Smooth muscle cell (in vitro differentiated cells): ENCODE measurements around the gene COX6A2. TPM values are rescaled to one million over a fixed set of nuclear protein-coding genes. Genes with fewer than 3 reads are reported as not detected.

Source experiments
- DNase-seq: peaks from one replicate; lab custom pipeline; 2025; ENCODE audit not compliant: unreplicated experiment; lab: John Stamatoyannopoulos, UW
- H2AFZ ChIP-seq: fragments of 200-600 bp; sonication (generic); 2 replicates; pipeline ENCODE4 v1.6.0; 2016; ENCODE audit warnings: antibody characterized with exemption, low read depth, mild to moderate bottlenecking
- H3F3A ChIP-seq: fragments of 200-600 bp; sonication (generic); 2 replicates; pipeline ENCODE4 v1.6.0; 2017; ENCODE audit warnings: antibody characterized with exemption, low read depth
- H3K27ac ChIP-seq: fragments of 200-600 bp; sonication (generic); 2 replicates; pipeline ENCODE4 v1.5.1; 2016; ENCODE audit warnings: low read depth, mild to moderate bottlenecking
- H3K27me3 ChIP-seq: fragments of 200-600 bp; sonication (generic); 2 replicates; pipeline ENCODE4 v1.6.1; 2016; ENCODE audit warnings: low read depth, mild to moderate bottlenecking
- H3K36me3 ChIP-seq: fragments of 200-600 bp; sonication (generic); 2 replicates; pipeline ENCODE4 v1.5.1; 2016; ENCODE audit warnings: low read depth
- H3K4me1 ChIP-seq: fragments of 200-600 bp; sonication (generic); 2 replicates; pipeline ENCODE4 v1.5.1; 2016; ENCODE audit warnings: low read depth
- H3K4me2 ChIP-seq: fragments of 200-600 bp; sonication (generic); 2 replicates; pipeline ENCODE4 v1.6.0; 2016; ENCODE audit warnings: mild to moderate bottlenecking
- H3K4me3 ChIP-seq: fragments of 200-600 bp; sonication (generic); 2 replicates; pipeline ENCODE4 v1.5.1; 2016; ENCODE audit warnings: mild to moderate bottlenecking
- H3K79me2 ChIP-seq: fragments of 200-600 bp; sonication (generic); 2 replicates; pipeline ENCODE4 v1.6.0; 2016; ENCODE audit warnings: low read depth, mild to moderate bottlenecking
- H3K9ac ChIP-seq: fragments of 200-600 bp; sonication (generic); 2 replicates; pipeline ENCODE4 v1.6.0; 2016; ENCODE audit warnings: low read depth
- H3K9me3 ChIP-seq: fragments of 200-600 bp; sonication (generic); replicated peaks from 2 replicates; pipeline ENCODE4 v1.5.1; 2016; ENCODE audit warnings: low read depth
- H4K20me1 ChIP-seq: fragments of 200-600 bp; sonication (generic); 2 replicates; pipeline ENCODE4 v1.6.0; 2016; ENCODE audit warnings: low read depth
- CTCF ChIP-seq: fragments of 200-600 bp; sonication (generic); IDR thresholded peaks from 2 replicates; pipeline ENCODE4 v1.5.1; 2017; ENCODE audit warnings: borderline replicate concordance, mild to moderate bottlenecking, antibody characterized with exemption; ENCODE audit not compliant: insufficient read depth, poor library complexity, severe bottlenecking
- WGBS: methylation state at CpG from one replicate; pipeline ENCODE4 v1.1.7; 2016; ENCODE audit warnings: low lambda C conversion rate; 5-methylcytosine and 5-hydroxymethylcytosine counted together
- polyA plus RNA-seq: library from polyadenylated mRNA; unstranded; fragments of >200 nt; fragmentation: Nextera tagmentation; extraction: Ambion mirVana; gene quantifications from 2 replicates; pipeline ENCODE4 v1.2.1, GENCODE V29; 2016
- total RNA-seq: library from RNA; depleted of rRNA; stranded (reverse); fragments of >200 nt; gene quantifications from 2 replicates; pipeline ENCODE4 v1.2.3, GENCODE V29; 2014

Gene COX6A2
- total and polyA plus RNA-seq, 2 experiments from 2014 or later = not detected

- H3K27me3 ChIP-seq = no peaks in the 10 kb centered on the region
- no peaks in the 10 kb centered on the region for H3F3A ChIP-seq
- no peaks in the 10 kb centered on the region for H3K9me3 ChIP-seq
- H4K20me1 ChIP-seq = no peaks in the 10 kb centered on the region
- TF ChIP-seq CTCF = no peak
- H3K4me2 ChIP-seq = peak overlapping the region; percentile 69
- peak overlapping the region; percentile 84 for H3K27ac ChIP-seq
- no peak overlapping the region for H2AFZ ChIP-seq
- no peaks in the 10 kb centered on the region for H3K79me2 ChIP-seq
- no peak overlapping the region for H3K4me3 ChIP-seq
- peak overlapping the region; percentile 45 for H3K9ac ChIP-seq
- WGBS = 57% methylated on average over 6 of the region's 6 CpGs
- no peak for DNase-seq
- H3K4me1 ChIP-seq = peaks cover 2% of the 10 kb centered on the region
- H3K36me3 ChIP-seq = no peaks in the 10 kb centered on the region
Observed at GRCh38 chr16:31386157-31386984, 41.8 kb downstream of the COX6A2 start.

- H2AFZ ChIP-seq = no peak overlapping the region
- peaks cover 2% of the 10 kb centered on the region for H3K4me1 ChIP-seq
- no peak for TF ChIP-seq CTCF
- DNase-seq = no peak
- H3K27ac ChIP-seq = peak overlapping the region; percentile 84
- no peaks in the 10 kb centered on the region for H4K20me1 ChIP-seq
- H3K4me2 ChIP-seq = no peak overlapping the region
- no peak overlapping the region for H3K4me3 ChIP-seq
- H3K79me2 ChIP-seq = no peaks in the 10 kb centered on the region
- no peaks in the 10 kb centered on the region for H3F3A ChIP-seq
- no peaks in the 10 kb centered on the region for H3K27me3 ChIP-seq
- H3K9me3 ChIP-seq = no peaks in the 10 kb centered on the region
- no peaks in the 10 kb centered on the region for H3K36me3 ChIP-seq
- H3K9ac ChIP-seq = peak overlapping the region; percentile 45
- WGBS = 89% methylated on average over 4 of the region's 4 CpGs
Observed at GRCh38 chr16:31385680-31386079, 42.5 kb downstream of the COX6A2 start.

GRCh38 chr16:31382485-31383161 is 45.5 kb downstream of the COX6A2 start:
- DNase-seq = peak; percentile 10
- WGBS = 30% methylated on average over 14 of the region's 14 CpGs

More at GRCh38 chr16:31382485-31383161, 45.5 kb downstream of the COX6A2 start:
- no peaks in the 10 kb centered on the region for H4K20me1 ChIP-seq
- no peak overlapping the region for H3K4me3 ChIP-seq
- peaks cover 2% of the 10 kb centered on the region for H3K4me1 ChIP-seq
- peak; percentile 66 for TF ChIP-seq CTCF
- H3K4me2 ChIP-seq = no peak overlapping the region
- H3K27ac ChIP-seq = no peak overlapping the region
- H3F3A ChIP-seq = no peaks in the 10 kb centered on the region
- H2AFZ ChIP-seq = no peak overlapping the region
- H3K9me3 ChIP-seq = no peaks in the 10 kb centered on the region
- no peaks in the 10 kb centered on the region for H3K36me3 ChIP-seq
- H3K9ac ChIP-seq = no peak overlapping the region
- no peaks in the 10 kb centered on the region for H3K79me2 ChIP-seq
- H3K27me3 ChIP-seq = no peaks in the 10 kb centered on the region
